Tibial nerve (tissue), 4 donors: ENCODE data around the gene CRYBG3.

Experiments
- CTCF ChIP-seq, 5 experiments: fragments of 200-600 bp in 3 of 5; fragments of 450-650 bp in 2 of 5; sonication (generic) in 3 of 5; IDR thresholded peaks; one replicate each; pipeline ENCODE4 v1.5.1; 2016 to 2019; ENCODE audit warnings: antibody characterized with exemption in 5 of 5, mild to moderate bottlenecking in 3 of 5, moderate library complexity in 2 of 5
- EP300 ChIP-seq, 2 donors: sonication (generic); formaldehyde crosslinking; IDR thresholded peaks; one replicate each; pipeline ENCODE4 v1.6.1; 2017; ENCODE audit warnings: antibody characterized with exemption in 2 of 2, mild to moderate bottlenecking in 1 of 2
- POLR2A ChIP-seq, 2 donors: fragments of 450-650 bp; IDR thresholded peaks; one replicate each; pipeline ENCODE4 v1.6.1; 2017; ENCODE audit warnings: antibody characterized with exemption in 2 of 2, mild to moderate bottlenecking in 2 of 2, moderate library complexity in 2 of 2

- TF ChIP-seq POLR2A (IDR thresholded peaks at IDR 0.05), result no peak
- no peak for TF ChIP-seq CTCF (IDR thresholded peaks at IDR 0.05)
- no peak for TF ChIP-seq EP300 (IDR thresholded peaks at IDR 0.05)
These were observed 61.3 kb downstream of the CRYBG3 start for GRCh38 chr3:97882975-97883598.
